Neural crest cell (in vitro differentiated cells): ENCODE measurements around the gene RAB6A. TPM values are rescaled to one million over a fixed set of nuclear protein-coding genes. Genes with fewer than 3 reads are reported as not detected.
"Not testable (repeated sequence)": the region's sequence is repeated elsewhere in the genome, so short reads cannot be mapped to it uniquely, and the experiment has no call there.

Experiments
- DNase-seq: peaks from one replicate; pipeline ENCODE4 v3.0.0; 2021; ENCODE audit warnings: low read depth, mixed read lengths, low spot score
- H3K27ac Mint-ChIP-seq: one replicate; pipeline ENCODE4 v1.8.0; 2021; ENCODE audit warnings: mild to moderate bottlenecking, mixed read lengths; ENCODE audit not compliant: unreplicated experiment
- H3K27me3 Mint-ChIP-seq: 2 replicates; pipeline ENCODE4 v1.8.0; 2021; ENCODE audit warnings: low read depth, mild to moderate bottlenecking, mixed read lengths
- H3K36me3 Mint-ChIP-seq: 2 replicates; pipeline ENCODE4 v1.8.0; 2021; ENCODE audit warnings: low read depth, mild to moderate bottlenecking, mixed read lengths
- H3K4me1 Mint-ChIP-seq: 2 replicates; pipeline ENCODE4 v1.8.0; 2021; ENCODE audit warnings: mixed read lengths
- H3K4me3 Mint-ChIP-seq: one replicate; pipeline ENCODE4 v1.8.0; 2021; ENCODE audit warnings: mild to moderate bottlenecking, mixed read lengths
- H3K9me3 Mint-ChIP-seq: 2 replicates; pipeline ENCODE4 v1.8.0; 2021; ENCODE audit warnings: mixed read lengths
- total RNA-seq: library from RNA; stranded (reverse); gene quantifications from 2 replicates; pipeline ENCODE4 v1.2.1, GENCODE V29; 2021
- TF ChIP-seq, protein P1 (sequence below): fragments of 200-600 bp; sonication (generic); conservative IDR thresholded peaks from 2 replicates; pipeline ENCODE4 v1.5.0; 2021; ENCODE audit warnings: antibody characterized with exemption, mild to moderate bottlenecking

The RAB6A gene
- total RNA-seq, 1 donor from 2014 or later = 85.9 TPM

DNA sequence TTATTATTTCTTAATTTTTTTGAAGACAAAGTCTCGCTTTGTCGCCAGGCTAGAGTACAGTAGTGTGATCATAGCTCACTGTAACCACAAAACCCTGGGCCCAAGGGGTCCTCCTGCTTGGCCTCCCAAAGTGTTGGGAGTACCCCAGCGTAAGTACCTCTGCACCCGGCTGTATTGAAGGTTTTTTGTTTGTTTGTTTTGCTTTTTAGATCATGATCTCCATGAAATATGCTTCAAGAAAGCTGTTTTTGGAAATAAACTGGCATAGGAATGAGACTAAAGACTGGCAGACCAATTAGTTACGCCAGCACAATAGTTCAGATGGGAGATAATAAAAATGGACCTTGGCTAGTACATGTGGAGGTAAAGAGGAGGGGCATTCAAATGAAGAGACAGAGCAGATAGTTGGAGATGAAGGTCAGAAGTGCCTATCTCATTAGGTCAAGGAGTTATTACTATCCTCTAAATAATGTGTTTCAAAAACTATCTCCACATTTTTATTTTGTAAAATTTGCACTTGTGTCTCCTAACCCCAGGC, 22.7 kb upstream of the RAB6A start:
- DNase-seq = no peak
- Mint-ChIP-seq H3K27ac (peak overlapping the region; percentile 40), H3K36me3 (no peaks in the 10 kb centered on the region), H3K4me3 (peak overlapping the region; percentile 61), H3K27me3 (no peaks in the 10 kb centered on the region), H3K9me3 (no peaks in the 10 kb centered on the region), H3K4me1 (peaks cover 30% of the 10 kb centered on the region)
- TF ChIP-seq, protein P1, sequence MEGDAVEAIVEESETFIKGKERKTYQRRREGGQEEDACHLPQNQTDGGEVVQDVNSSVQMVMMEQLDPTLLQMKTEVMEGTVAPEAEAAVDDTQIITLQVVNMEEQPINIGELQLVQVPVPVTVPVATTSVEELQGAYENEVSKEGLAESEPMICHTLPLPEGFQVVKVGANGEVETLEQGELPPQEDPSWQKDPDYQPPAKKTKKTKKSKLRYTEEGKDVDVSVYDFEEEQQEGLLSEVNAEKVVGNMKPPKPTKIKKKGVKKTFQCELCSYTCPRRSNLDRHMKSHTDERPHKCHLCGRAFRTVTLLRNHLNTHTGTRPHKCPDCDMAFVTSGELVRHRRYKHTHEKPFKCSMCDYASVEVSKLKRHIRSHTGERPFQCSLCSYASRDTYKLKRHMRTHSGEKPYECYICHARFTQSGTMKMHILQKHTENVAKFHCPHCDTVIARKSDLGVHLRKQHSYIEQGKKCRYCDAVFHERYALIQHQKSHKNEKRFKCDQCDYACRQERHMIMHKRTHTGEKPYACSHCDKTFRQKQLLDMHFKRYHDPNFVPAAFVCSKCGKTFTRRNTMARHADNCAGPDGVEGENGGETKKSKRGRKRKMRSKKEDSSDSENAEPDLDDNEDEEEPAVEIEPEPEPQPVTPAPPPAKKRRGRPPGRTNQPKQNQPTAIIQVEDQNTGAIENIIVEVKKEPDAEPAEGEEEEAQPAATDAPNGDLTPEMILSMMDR = no peak

DNA sequence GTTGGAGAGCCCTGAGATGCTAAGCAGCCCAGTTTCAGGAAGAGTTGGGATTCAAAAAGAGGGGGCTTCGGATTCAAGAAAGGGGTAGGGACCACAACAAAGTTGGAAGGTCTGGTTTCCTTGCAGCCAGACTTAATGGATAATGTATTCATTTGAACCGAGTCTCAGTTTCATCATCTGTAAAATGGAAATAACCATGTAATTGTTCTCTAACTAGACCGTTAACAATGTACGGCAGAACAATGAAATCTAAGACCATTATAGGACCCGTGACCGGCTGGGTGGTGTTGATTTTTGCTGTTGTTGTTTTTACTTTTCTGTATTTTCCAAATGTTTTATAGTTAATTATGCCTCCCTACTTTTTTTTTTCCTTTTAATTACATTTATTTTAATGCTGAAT, 20.4 kb upstream of the RAB6A start:
- Mint-ChIP-seq H3K27me3 (no peaks in the 10 kb centered on the region), H3K36me3 (no peaks in the 10 kb centered on the region), H3K4me1 (peaks cover 19% of the 10 kb centered on the region), H3K9me3 (no peaks in the 10 kb centered on the region), H3K27ac (no peak overlapping the region), H3K4me3 (peak overlapping the region; percentile 35)
- DNase-seq = no peak
- TF ChIP-seq, protein P1 = no peak

DNA sequence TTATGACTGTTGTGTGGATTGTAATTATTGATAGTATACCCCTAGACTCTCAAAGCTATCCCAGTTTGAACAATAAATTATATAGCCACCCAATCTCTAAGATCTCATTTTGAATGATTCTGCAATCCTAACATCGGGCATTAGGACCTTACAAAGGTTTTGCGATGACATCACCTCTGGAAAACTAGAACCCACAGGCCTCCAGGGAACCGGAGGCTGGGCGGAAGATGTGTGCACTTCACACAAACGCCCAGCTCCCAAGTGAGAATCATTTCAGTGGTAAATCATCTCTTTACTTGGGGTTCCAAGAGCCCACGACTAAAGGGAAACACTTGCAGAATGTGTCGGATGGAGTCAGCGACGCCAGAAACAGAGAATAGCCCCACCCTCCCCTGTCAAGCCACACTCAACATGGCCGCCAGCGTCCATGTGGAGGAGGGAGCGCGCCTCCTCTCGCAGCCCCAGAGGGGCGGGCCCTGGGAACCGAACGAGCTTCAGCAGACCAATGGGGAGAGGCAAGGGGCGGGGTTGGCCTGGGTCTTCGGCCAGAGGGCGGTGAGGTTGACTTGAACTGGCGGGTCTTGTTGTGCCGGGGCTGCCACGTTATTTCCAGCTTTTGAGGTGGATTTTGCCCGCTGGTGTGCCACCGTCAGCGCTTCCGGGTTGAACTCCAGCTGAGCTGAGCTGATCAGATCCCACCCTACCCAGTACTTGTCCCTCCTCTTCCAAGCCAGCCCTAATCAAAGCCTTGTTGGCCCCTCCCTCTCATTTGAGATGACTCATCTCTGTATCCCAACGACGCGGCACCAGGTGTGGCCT, 18.4 kb upstream of the RAB6A start:
- peak; percentile 96 for DNase-seq
- Mint-ChIP-seq H3K9me3 (no peaks in the 10 kb centered on the region), H3K4me1 (peaks cover 19% of the 10 kb centered on the region), H3K27me3 (no peaks in the 10 kb centered on the region), H3K4me3 (peak overlapping the region; percentile 96), H3K27ac (peak overlapping the region; percentile 100), H3K36me3 (no peaks in the 10 kb centered on the region)
- TF ChIP-seq, protein P1 = no peak

DNA sequence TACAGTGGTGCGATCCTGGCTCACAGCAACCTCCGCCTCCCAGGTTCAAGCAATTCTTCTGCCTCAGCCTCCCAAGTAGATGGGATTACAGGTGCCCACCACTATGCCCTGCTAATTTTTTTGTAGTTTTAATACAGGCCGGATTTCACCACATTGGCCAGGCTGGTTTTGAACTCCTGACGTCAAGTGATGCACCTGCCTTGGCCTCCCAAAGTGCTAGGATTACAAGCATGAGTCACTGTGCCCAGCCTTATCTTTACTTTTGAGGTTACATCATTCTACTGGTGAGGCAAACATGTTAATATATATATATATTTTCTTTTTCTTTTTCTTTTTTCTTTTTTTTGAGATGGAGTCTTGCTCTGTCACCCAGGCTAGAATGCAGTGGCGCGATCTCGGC, 9.9 kb upstream of the RAB6A start:
- not testable (repeated sequence) for DNase-seq, H3K36me3 Mint-ChIP-seq, H3K27me3 Mint-ChIP-seq, H3K4me1 Mint-ChIP-seq, H3K27ac Mint-ChIP-seq, H3K9me3 Mint-ChIP-seq, H3K4me3 Mint-ChIP-seq

DNA sequence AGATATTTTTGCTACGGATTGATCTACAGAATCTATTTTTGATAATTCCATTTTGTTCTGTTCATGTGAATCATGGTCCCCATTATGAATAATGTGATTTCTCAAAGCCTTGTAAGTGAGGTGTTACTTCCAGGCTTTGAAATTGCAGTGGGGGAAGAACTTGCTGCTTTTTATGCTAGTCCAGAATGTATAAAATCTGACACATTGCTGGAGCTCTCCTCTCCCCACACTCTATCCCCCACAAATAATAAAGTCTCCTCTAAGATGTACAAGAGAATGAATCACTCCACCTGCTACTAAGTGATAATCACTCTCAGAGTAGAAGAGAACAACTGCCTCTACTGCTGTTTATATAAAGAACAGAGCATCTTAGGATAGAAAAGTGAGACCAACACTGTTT, 5.9 kb upstream of the RAB6A start:
- no peaks in the 10 kb centered on the region for H3K36me3 Mint-ChIP-seq
- peaks cover 3% of the 10 kb centered on the region for H3K27me3 Mint-ChIP-seq
- no peaks in the 10 kb centered on the region for H3K9me3 Mint-ChIP-seq
- no peaks in the 10 kb centered on the region for H3K4me1 Mint-ChIP-seq
- TF ChIP-seq, protein P1 = no peak
- H3K27ac Mint-ChIP-seq = no peak overlapping the region
- H3K4me3 Mint-ChIP-seq = no peak overlapping the region
- DNase-seq = no peak

DNA sequence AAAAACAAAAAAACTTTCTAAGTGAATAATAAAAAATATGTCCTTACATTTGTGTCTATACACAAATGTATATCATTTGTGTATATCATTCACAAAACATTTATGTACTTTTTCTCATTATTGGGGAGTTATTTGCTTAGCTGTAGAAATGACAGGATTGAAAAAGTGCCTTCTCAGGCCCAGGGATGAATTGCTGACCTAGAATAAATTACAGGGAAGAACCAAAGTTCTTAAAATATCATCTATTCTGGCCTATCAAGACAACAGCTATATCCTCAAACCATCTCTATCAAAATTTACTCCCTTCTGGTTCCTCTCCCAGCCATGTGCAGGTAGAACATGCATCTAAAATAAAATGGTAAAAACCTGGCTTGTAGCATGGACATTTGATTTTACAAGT, 1.9 kb upstream of the RAB6A start:
- Mint-ChIP-seq H3K27me3 (peaks cover 3% of the 10 kb centered on the region), H3K4me3 (peak overlapping the region; percentile 66), H3K9me3 (no peaks in the 10 kb centered on the region), H3K4me1 (peaks cover 30% of the 10 kb centered on the region), H3K27ac (no peak overlapping the region), H3K36me3 (no peaks in the 10 kb centered on the region)
- DNase-seq = no peak
- TF ChIP-seq, protein P1 = no peak
